Measurements from ENCODE around the gene OAT.

DNA sequence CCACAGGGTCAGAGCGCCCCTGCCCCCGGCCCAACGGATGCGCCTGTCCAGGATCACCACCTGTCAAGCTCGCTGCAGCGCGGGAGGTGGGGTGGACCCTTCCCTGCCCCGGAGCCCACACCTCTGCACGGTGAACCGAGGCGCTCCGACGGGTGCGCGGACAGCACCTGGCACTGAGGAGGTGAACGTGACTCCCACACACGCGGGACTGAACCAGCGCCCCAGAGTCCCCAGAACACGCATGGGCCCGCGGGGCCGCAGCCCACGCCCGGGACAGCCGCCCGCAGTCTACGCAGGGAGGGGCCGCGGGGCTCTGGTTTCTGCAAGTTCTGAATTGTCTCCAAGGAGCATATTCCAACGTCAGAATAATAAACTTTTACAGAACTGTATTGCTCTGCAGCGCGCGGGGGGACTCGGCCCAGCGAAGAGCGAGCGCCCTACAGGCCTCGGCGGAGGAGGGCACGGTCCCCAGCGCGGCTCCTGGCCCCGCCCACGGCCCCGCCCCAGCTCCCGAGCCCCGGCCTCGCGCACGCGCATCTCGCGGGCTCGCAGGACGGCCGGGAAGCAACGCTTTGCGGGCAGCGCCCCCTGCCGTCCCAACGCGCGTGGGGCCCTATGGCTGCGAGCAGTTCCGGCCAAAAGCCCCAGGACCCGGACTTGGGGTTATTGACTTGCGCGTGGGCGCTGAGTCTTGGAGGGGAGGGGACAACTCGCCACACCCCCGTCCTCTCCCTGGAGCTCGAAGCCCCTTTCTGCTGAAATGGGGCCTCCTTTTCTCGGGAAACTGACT lies 29.7 kb downstream of the OAT start:
- TF ChIP-seq, protein P1, sequence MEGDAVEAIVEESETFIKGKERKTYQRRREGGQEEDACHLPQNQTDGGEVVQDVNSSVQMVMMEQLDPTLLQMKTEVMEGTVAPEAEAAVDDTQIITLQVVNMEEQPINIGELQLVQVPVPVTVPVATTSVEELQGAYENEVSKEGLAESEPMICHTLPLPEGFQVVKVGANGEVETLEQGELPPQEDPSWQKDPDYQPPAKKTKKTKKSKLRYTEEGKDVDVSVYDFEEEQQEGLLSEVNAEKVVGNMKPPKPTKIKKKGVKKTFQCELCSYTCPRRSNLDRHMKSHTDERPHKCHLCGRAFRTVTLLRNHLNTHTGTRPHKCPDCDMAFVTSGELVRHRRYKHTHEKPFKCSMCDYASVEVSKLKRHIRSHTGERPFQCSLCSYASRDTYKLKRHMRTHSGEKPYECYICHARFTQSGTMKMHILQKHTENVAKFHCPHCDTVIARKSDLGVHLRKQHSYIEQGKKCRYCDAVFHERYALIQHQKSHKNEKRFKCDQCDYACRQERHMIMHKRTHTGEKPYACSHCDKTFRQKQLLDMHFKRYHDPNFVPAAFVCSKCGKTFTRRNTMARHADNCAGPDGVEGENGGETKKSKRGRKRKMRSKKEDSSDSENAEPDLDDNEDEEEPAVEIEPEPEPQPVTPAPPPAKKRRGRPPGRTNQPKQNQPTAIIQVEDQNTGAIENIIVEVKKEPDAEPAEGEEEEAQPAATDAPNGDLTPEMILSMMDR (IDR thresholded peaks at IDR 0.05), result peak in 3 of 4 experiments; percentile 97 to 99 (median 98)
- peak; percentile 29 for TF ChIP-seq POLR2AphosphoS5 (IDR thresholded peaks at IDR 0.05)

All from gastroesophageal sphincter (tissue), 3 donors.